Subcutaneous adipose tissue (tissue), 4 donors: ENCODE results near the gene LIMS2. TPM values are rescaled to one million over a fixed set of nuclear protein-coding genes. Genes with fewer than 3 reads are reported as not detected.

ENCODE experiments used
- total RNA-seq, 4 donors: library from RNA; depleted of rRNA; stranded (reverse); fragments of >200 nt; gene quantifications; one replicate each; pipeline ENCODE4 v1.1.0, GENCODE V29; 2016
- TF ChIP-seq, protein P1 (sequence below): fragments of 450-650 bp; IDR thresholded peaks from one replicate; pipeline ENCODE4 v1.5.1; 2016; ENCODE audit warnings: low read depth, mild to moderate bottlenecking, control low read depth, antibody characterized with exemption, moderate library complexity

The LIMS2 gene
- total RNA-seq, 4 donors from 2014 or later, result 8.5 to 81.8 (median 26.5) TPM

DNA sequence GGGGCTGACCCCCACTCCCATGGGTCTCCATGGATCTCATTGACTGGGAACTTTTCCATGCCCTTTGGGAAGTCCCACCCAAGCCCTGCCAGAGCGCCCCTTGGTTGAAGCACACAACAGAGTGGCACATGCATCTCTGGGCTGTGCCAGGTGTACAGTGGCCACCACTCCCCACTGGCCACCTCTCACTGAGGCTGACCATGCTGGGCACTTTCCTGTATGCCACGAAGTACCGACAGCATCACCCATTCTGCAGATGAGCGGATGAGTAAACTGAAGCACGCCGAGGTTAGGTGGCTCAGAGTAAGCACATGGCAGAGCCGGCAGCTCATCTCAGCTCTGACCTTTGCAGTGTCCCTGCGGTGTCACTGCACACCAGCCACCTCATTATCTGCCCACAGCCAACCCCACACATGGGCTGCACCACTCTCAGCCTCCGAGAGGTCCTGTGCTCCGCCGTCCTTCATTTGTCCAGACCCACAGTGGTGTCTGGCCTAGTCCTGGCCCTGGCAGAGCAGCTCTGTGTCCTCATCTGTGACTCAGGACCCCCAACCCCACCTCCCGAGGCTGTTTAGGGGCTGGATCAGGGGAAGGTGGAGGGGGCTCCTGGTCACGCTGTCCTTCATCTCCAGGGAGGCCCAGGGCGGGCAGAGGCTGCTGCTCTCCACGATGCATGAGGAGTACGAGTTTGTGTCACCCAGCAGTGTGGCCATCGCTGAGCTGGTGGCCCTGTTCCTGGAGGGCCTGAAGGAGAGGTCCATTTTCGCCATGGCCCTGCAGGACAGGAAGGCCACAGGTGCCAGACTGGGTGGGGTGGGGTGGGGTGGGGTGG is 47.4 kb downstream of the LIMS2 start:
- TF ChIP-seq, protein P1, sequence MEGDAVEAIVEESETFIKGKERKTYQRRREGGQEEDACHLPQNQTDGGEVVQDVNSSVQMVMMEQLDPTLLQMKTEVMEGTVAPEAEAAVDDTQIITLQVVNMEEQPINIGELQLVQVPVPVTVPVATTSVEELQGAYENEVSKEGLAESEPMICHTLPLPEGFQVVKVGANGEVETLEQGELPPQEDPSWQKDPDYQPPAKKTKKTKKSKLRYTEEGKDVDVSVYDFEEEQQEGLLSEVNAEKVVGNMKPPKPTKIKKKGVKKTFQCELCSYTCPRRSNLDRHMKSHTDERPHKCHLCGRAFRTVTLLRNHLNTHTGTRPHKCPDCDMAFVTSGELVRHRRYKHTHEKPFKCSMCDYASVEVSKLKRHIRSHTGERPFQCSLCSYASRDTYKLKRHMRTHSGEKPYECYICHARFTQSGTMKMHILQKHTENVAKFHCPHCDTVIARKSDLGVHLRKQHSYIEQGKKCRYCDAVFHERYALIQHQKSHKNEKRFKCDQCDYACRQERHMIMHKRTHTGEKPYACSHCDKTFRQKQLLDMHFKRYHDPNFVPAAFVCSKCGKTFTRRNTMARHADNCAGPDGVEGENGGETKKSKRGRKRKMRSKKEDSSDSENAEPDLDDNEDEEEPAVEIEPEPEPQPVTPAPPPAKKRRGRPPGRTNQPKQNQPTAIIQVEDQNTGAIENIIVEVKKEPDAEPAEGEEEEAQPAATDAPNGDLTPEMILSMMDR, result no peak

DNA sequence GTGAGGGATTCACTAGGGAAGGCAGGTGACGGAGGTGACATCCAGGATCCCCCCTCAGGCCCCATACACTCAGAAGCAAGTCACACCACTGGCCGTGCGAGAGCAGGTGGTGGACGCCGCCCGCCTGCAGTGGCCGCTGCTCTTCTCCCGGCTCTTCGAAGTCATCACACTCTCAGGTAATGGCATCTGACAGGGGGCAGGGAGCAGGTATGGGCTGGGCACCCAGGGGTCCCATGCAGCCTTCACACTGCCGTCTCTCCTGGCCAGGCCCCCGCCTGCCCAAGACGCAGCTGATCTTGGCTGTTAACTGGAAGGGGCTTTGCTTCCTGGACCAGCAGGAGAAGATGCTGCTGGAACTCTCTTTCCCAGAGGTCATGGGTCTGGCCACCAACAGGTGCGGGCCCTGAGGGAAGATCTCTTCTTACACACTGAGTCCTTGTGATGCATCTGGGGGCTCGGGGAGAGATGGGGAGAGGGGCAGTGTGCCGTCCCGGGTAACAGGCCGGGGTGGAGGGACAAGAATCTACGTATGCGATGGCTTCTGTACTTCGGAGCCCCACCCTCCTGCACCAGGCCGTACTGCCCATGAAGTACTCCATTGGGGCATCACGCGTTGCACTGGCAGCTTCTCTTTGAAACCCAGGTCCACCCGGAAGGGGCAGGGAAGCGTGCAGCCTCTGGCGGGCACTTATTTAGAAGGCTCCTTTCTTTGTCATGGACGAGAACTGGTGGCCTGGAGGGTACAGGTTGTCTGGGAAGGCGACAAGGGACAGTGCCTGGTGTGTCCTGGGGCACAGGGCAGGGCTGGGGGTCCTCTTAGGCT is 48.2 kb downstream of the LIMS2 start:
- TF ChIP-seq, protein P1, result no peak

DNA sequence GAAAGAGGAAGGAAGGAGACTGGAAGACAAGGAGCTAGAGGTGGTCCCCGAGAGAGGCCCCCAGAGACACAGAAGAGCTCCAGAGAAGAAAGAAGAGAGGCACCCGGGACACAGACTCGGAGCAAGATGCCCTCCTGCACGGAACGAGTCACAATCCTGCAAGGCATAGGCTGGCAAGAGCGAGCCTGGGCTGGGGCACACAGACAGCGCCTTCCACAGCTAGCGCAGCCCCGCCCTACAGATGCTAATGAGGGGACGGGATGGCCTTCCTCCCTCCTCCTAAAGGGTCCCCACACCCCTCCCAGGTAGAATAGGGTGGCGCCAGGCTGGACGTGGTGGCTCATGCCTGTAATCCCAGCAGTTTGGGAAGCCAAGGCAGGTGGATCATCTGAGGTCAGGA is 49.2 kb downstream of the LIMS2 start:
- TF ChIP-seq, protein P1, result no peak

DNA sequence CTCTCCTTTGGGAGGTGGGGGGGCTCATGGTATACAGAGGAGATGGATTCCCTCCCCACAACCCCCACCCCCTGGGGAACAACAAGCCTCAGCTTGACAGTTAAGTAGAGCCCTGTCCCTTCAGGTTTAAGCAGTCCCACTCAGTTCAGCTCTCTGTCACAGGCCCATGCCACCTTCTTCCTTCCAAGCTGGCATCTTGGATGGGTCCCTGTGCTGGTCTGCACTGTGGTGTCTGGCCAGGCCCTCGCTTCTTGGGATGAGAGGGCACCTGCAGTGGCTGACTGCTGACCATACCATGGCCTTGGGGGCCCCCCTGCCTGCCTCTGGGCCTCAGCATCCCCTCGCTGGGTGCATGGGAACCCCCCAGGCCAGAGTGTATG is 49.8 kb downstream of the LIMS2 start:
- TF ChIP-seq, protein P1, result no peak

- TF ChIP-seq, protein P1, result no peak
Observed at GRCh38 chr2:127624756-127625571, 50.4 kb downstream of the LIMS2 start.

- TF ChIP-seq, protein P1, result no peak
Observed at GRCh38 chr2:127624320-127624755, 51.0 kb downstream of the LIMS2 start.
